ENCODE measurements around the gene NDUFB4. TPM values are rescaled to one million over a fixed set of nuclear protein-coding genes. Genes with fewer than 3 reads are reported as not detected.
A peak's percentile ranks its signal among the peaks of the same experiment; 100 is the strongest.

The NDUFB4 gene
- total RNA-seq, 1 donor from 2014 or later, result 129 TPM

DNA sequence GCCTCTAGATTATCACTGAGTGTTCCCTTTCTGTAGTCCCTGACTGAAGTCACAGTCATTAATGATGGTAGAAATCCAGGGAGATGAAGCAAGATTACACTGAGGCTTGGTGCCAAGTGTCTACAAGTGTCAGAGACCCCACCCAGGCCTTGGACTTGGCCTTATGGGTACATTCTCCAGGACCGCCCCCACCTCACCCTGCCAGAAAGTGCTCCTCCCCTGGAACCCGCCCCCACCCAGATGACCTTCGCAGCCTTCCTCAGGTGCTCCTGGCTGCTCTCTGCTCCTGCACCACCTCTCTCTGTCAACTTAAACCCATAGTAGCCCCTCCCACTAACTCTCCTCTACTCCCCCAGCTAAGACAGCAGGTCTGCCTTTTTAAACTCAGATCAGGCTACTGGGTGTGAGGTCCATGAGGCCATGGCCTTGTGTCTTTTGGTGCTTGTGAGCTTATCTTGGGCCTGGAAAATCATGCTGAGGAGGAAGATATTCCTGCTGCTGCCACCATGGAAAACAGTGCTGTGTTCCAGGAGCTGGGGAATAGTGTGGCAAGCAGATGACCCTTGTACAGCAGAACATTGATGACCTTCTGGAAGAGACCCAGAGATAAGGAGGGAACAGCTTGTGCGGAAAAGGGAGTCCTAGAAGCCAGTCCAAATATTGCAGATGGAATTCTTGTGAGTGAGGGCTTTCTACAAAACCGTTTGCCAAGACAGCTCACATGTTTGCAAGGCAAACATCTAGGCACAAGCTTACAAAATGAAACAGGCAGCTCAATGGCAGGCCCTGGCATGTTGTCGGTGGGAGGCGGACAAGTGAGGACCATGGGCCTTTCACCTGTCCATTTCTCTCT lies 40.3 kb upstream of the NDUFB4 start:
- TF ChIP-seq CTCF (conservative IDR thresholded peaks at IDR 0.05), result no peak
- no peak for DNase-seq (ENCODE audit: extremely low spot score, unreplicated experiment)
- H3K4me1 Mint-ChIP-seq (ENCODE audit: unreplicated experiment), result peaks cover 12% of the 10 kb centered on the region
- no peaks in the 10 kb centered on the region for H3K27me3 Mint-ChIP-seq
- no peak overlapping the region for H3K4me3 Mint-ChIP-seq
- no peaks in the 10 kb centered on the region for H3K9me3 Mint-ChIP-seq
- no peaks in the 10 kb centered on the region for H3K36me3 Mint-ChIP-seq
- H3K27ac Mint-ChIP-seq, result no peak overlapping the region

DNA sequence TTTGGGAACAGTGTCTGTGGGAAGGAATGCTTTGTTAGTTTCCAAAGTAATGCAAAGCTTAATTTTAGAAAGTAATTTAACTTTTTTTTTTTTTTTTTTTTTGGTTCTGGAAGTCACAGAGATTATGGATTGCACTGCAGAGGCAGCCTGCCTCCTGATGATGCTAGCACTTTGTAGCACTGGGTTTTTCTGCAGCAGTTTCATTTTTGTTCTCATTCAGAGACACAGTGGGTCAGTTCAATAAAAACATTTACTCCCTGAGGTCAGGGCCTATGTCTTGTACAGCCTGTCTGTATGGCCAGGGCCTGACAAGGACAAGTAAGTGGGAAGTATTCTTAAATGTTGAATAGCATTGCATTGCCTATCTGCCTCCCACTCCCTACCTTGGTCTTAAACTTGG lies 39.0 kb upstream of the NDUFB4 start:
- Mint-ChIP-seq H3K27ac (no peak overlapping the region), H3K9me3 (no peaks in the 10 kb centered on the region), H3K4me1 (ENCODE audit: unreplicated experiment) (peaks cover 18% of the 10 kb centered on the region), H3K4me3 (peak overlapping the region; percentile 24), H3K36me3 (no peaks in the 10 kb centered on the region), H3K27me3 (no peaks in the 10 kb centered on the region)
- TF ChIP-seq CTCF (conservative IDR thresholded peaks at IDR 0.05), result no peak
- DNase-seq (ENCODE audit: extremely low spot score, unreplicated experiment), result no peak

DNA sequence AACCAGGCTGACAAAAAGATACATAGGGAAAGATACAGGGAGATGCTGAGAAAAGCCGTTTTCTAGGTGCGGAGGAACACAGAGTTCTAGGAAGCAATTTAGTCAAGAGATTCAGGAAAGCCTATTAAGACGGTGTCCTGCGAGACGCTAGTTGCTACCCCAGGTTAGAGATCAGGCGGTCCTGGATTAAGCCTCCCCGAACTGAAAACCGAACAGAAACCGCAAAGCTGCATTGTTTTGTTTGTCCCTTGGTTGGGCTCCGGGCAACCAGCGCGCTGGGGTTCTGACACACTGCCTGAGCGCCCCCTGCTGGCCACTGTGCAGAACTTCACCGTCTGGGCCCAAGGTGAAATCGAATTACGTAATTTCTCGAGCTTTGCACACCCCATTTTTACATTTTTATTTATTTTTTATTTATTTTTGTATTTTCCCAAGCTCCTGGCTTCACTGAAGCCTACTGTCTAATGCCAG lies 37.3 kb upstream of the NDUFB4 start:
- TF ChIP-seq CTCF (conservative IDR thresholded peaks at IDR 0.05), result peak; percentile 100
- peak overlapping the region; percentile 73 for H3K27ac Mint-ChIP-seq
- DNase-seq (ENCODE audit: extremely low spot score, unreplicated experiment), result peak; percentile 92
- H3K9me3 Mint-ChIP-seq, result no peaks in the 10 kb centered on the region
- H3K4me1 Mint-ChIP-seq (ENCODE audit: unreplicated experiment), result peaks cover 18% of the 10 kb centered on the region
- no peaks in the 10 kb centered on the region for H3K27me3 Mint-ChIP-seq
- no peaks in the 10 kb centered on the region for H3K36me3 Mint-ChIP-seq
- peak overlapping the region; percentile 82 for H3K4me3 Mint-ChIP-seq

DNA sequence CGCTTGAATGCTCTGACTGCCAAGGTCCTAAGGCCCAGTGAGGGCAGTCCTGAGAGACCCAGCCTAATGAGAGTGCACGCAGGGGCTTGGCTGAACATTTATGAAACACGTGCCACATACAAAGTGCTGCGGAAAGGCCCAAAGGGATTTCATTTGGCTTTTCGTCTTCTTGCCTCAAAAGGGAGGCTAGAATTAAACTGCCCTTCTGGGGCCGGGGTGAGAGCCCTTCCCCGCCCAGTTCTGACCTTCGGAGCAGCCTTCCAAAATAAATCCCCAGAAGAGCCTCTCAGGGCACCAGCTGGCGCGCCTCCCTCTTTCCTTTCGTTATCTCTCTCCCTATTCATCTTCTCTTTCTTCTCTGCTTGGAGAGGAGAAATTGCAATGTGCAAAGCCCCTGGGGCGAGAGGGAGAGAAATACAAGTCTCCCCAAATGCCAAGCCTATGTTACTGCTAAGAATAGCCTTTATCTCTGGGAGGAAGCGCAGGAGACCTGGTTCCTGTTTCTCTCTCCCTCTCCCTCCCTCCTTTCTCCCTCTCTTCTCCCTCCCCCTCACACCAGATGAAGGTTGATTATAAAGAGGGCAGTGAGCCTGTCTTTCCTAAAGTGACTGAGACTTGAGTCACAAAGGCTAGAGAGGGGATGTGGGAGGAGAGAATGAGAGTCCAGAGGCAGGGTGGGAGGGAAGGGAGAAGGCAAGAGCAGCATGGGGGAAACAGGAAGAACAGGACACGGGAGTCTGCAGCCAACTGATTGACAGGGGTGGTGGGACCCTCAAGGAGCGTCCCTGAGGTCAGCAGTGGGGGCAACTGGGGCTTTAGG lies 36.7 kb upstream of the NDUFB4 start:
- TF ChIP-seq CTCF (conservative IDR thresholded peaks at IDR 0.05), result no peak
- peak overlapping the region; percentile 83 for H3K4me3 Mint-ChIP-seq
- DNase-seq (ENCODE audit: extremely low spot score, unreplicated experiment), result no peak
- no peaks in the 10 kb centered on the region for H3K9me3 Mint-ChIP-seq
- H3K27me3 Mint-ChIP-seq, result no peaks in the 10 kb centered on the region
- peaks cover 18% of the 10 kb centered on the region for H3K4me1 Mint-ChIP-seq (ENCODE audit: unreplicated experiment)
- H3K36me3 Mint-ChIP-seq, result no peaks in the 10 kb centered on the region
- H3K27ac Mint-ChIP-seq, result peak overlapping the region; percentile 48

GRCh38 chr3:120560304-120561250 lies 35.6 kb upstream of the NDUFB4 start:
- H3K4me3 Mint-ChIP-seq, result peak overlapping the region; percentile 65
- peak overlapping the region; percentile 48 for H3K27ac Mint-ChIP-seq
- no peaks in the 10 kb centered on the region for H3K27me3 Mint-ChIP-seq
- DNase-seq (ENCODE audit: extremely low spot score, unreplicated experiment), result no peak
- no peak for TF ChIP-seq CTCF (conservative IDR thresholded peaks at IDR 0.05)
- H3K36me3 Mint-ChIP-seq, result no peaks in the 10 kb centered on the region
- H3K9me3 Mint-ChIP-seq, result no peaks in the 10 kb centered on the region
- H3K4me1 Mint-ChIP-seq (ENCODE audit: unreplicated experiment), result peaks cover 18% of the 10 kb centered on the region
